Aorta (tissue), 5 donors: ENCODE data around the gene SPCS2. TPM values are rescaled to one million over a fixed set of nuclear protein-coding genes. Genes with fewer than 3 reads are reported as not detected.

Source experiments
- ATAC-seq: fragments of 200-7000 bp; cut with Tn5 transposase; one replicate; pipeline ENCODE4 v1.9.1; 2022; ENCODE audit warnings: moderate library complexity; ENCODE audit not compliant: low FRiP score
- DNase-seq, 2 donors: peaks; one replicate each; pipeline ENCODE4 v3.0.0-alpha.2; 2020
- H3K27ac ChIP-seq, 2 donors: one replicate each; pipeline ENCODE4 v1.5.1; 2013; ENCODE audit warnings: low read length in 2 of 2, mild to moderate bottlenecking in 2 of 2, moderate library complexity in 2 of 2, control low read depth in 1 of 2, inconsistent platforms in 1 of 2, low read depth in 1 of 2
- H3K27me3 ChIP-seq, 2 donors: one replicate each; pipeline ENCODE4 v1.6.1; 2013; ENCODE audit warnings: control low read depth in 1 of 2, low read length in 1 of 2, mild to moderate bottlenecking in 1 of 2, moderate library complexity in 1 of 2; ENCODE audit not compliant: insufficient read depth in 2 of 2, control insufficient read depth in 1 of 2
- H3K36me3 ChIP-seq, 2 donors: one replicate each; pipeline ENCODE4 v1.6.1; 2013; ENCODE audit warnings: control low read depth in 1 of 2, low read length in 1 of 2, mild to moderate bottlenecking in 1 of 2; ENCODE audit not compliant: insufficient read depth in 2 of 2, control insufficient read depth in 1 of 2
- H3K4me1 ChIP-seq, 2 donors: one replicate each; pipeline ENCODE4 v1.6.1; 2013; ENCODE audit warnings: low read length in 2 of 2, control low read depth in 1 of 2, mild to moderate bottlenecking in 1 of 2, moderate library complexity in 1 of 2; ENCODE audit not compliant: insufficient read depth in 2 of 2, control insufficient read depth in 1 of 2
- H3K4me3 ChIP-seq, 2 donors: one replicate each; pipeline ENCODE4 v1.5.1; 2013; ENCODE audit warnings: low read length in 2 of 2, control low read depth in 1 of 2, mild to moderate bottlenecking in 1 of 2
- H3K9me3 ChIP-seq: one replicate; pipeline ENCODE4 v1.6.1; 2013; ENCODE audit warnings: mild to moderate bottlenecking, low read length; ENCODE audit not compliant: control insufficient read depth
- WGBS, 2 donors: extraction: QIAGEN DNeasy Blood & Tissue Kit; methylation state at CpG; one replicate each; pipeline ENCODE4 v1.1.7; 2013; 5-methylcytosine and 5-hydroxymethylcytosine counted together
- intact Hi-C, 2 donors: fragments of 100-400 bp; cut with DNase I; formaldehyde crosslinking; loops; one replicate each; pipeline versions ENCODE4 v1.14.2 to v1.15.0; 2022
- polyA plus RNA-seq, 2 donors: library from polyadenylated mRNA; stranded (reverse); fragments of 200-250 nt; gene quantifications; one replicate each; pipeline ENCODE4 v1.2.3, GENCODE V29; 2013
- total RNA-seq, 2 donors: library from RNA; stranded (reverse); fragmentation: NEBNext Ultra II Directional; extraction: Animal tissue kit (Norgen Biotek cat#: 25700); gene quantifications; one replicate each; pipeline ENCODE4 v1.2.1, GENCODE V29; 2021
- donor health status: healthy with polysubstance abuse.
- donor health status: Bipolar disorder and iron deficiency.
- donor health status: DM: no; HTN: no; CAD: no.
- donor health status: DM: no; HTN: no; CAD: no.
- donor health status: DM: yes; HTN: yes; CAD: no.

The SPCS2 gene
- total and polyA plus RNA-seq, 4 donors, result 78.1 to 134 (median 123) TPM

DNA sequence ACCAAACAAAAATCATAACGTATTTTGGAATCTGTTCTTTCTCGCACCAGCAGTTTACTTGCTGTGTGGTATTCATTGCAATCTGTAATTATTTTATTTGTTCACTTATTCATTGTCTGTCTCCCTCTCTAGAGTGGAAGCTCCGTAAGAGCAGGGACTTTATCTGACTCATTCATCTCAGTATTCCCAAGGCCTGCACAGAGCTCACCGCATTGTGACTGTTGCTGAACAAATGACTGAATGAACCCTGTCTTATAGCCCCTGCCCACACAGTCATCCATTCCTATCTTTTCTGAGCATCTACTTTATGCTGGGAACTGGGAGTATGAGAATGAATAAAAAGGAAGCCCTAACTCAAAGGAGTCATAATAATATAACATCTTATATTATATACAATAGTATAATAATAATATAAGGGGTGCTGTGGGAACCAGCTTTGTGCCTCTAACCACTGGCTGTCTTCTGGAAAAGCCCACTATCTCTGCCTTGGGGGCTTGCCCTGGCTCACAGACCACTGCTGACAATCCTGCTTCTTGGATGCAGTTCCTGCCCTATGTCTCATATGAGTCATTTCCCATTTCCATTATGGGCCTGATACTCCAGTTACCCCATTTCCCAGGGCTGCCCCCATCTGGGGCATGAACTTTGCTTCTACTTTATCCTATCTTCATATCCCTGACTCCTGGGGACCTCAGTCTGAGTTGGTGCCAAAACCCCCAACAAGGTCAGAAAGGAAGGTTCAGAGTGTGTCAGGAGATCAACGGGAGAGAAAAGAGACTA lies 11.2 kb upstream of the SPCS2 start:
- WGBS, 2 donors, result 92 to 95% methylated on average over 5 of the region's 5 CpGs
- Histone ChIP-seq H3K9me3 (no peaks in the 10 kb centered on the region), H3K27ac (no peak overlapping the region), H3K27me3 (no peaks in the 10 kb centered on the region), H3K36me3 (peaks cover 4% of the 10 kb centered on the region in 2 donors), H3K4me3 (no peak overlapping the region), H3K4me1 (no peaks in the 10 kb centered on the region)
- DNase-seq, result no peak
- no peak for ATAC-seq
- intact Hi-C loops, result no loop called here

DNA sequence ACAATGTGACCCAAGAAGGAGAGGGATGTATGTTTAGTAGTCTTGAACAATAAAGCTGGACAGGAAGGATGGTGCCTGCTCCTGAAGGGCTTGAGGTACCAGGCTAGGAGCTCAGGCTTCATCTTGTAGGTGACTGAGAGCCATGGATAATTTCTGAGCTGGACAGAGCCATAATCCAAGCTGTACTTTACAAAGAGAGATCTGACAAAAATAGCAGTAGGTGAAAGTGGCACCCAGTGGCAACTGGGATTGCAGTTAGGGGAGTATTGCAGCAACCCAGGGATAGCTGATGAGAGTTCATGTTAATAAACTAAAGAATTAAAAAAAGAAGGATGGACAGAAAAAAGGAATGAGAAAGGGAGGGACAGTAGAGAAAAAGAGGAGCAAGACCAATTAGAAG lies 7.6 kb upstream of the SPCS2 start:
- Histone ChIP-seq H3K36me3 (peaks cover 0 to 2% of the 10 kb centered on the region in 2 donors), H3K27me3 (no peaks in the 10 kb centered on the region), H3K9me3 (no peaks in the 10 kb centered on the region), H3K27ac (no peak overlapping the region), H3K4me1 (no peaks in the 10 kb centered on the region), H3K4me3 (no peak overlapping the region)
- intact Hi-C loops, result no loop called here
- DNase-seq, result no peak
- ATAC-seq, result no peak

DNA sequence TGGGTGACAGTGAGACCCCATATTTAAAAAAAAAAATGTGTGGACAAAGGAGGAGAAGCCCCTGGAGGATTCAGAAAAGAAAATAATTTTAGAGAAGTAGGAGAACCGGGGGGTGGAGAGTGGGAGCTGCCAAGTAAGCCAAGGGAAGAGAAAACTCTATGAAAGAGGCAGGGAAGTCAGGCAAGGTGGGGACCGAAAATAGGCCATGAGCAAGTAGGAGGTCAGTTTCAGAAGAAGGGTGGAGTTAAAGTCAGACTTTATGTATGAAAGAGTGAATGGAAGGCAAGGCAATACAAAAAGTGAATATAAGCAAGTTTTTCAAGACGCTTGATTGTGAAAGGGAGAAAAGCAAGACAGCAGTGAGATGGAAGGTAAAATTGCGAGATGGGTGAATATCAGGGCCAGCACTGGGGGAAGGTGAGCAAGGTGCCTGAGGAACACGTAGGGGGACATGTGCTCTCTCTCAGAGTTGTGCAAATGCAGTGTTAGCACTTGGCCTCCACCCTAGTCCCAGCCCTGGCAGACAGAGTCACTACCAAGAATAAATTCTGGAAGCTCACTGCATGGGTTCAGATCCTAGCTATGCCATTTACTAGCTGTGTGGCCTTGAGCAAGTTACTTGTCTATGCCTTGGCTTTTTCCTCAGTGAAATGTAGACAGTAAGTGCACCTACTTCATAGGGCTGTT lies 6.8 kb upstream of the SPCS2 start:
- ATAC-seq, result no peak
- 84 to 86% methylated on average over 5 of the region's 5 CpGs for WGBS, 2 donors
- no peak overlapping the region for H3K27ac ChIP-seq
- peaks cover 0 to 2% of the 10 kb centered on the region in 2 donors for H3K36me3 ChIP-seq
- H3K4me3 ChIP-seq, result no peak overlapping the region
- no peak for DNase-seq
- no peaks in the 10 kb centered on the region for H3K27me3 ChIP-seq
- H3K4me1 ChIP-seq, result no peaks in the 10 kb centered on the region
- no peaks in the 10 kb centered on the region for H3K9me3 ChIP-seq
- intact Hi-C loops, result no loop called here

DNA sequence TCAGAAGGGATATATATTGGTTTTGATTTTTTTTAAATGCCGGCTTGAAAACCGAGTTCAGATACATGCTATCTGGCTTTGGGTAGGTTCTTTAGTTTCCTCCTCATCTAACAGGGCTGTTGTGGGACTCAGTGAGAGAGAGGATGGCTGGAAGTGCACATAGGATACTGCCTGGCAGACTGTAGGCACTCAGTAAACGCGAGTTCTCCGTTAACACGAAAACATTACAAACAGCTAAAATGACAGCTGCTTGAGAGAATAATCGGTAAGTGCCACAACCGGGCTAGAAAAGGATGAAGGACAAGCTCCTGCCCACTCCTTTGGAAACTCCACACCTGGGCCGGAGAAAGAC lies 544 bp upstream of the SPCS2 start:
- ATAC-seq, result peak; percentile 52
- Histone ChIP-seq H3K27ac (peak overlapping the region in 1 of 2 donors; percentile 66), H3K36me3 (no peaks in the 10 kb centered on the region), H3K4me1 (peaks cover 4% of the 10 kb centered on the region in 2 donors), H3K9me3 (no peaks in the 10 kb centered on the region), H3K4me3 (peak overlapping the region; percentile 86), H3K27me3 (no peaks in the 10 kb centered on the region)
- no peak for DNase-seq
- 0% methylated on average over 9 of the region's 9 CpGs for WGBS, 2 donors
- intact Hi-C loops, result loop anchor here in 1 of 2 donors (2.0 kb wide), 1 partner anchor 40 kb away; the partner anchor contains the start of gene NEU3

DNA sequence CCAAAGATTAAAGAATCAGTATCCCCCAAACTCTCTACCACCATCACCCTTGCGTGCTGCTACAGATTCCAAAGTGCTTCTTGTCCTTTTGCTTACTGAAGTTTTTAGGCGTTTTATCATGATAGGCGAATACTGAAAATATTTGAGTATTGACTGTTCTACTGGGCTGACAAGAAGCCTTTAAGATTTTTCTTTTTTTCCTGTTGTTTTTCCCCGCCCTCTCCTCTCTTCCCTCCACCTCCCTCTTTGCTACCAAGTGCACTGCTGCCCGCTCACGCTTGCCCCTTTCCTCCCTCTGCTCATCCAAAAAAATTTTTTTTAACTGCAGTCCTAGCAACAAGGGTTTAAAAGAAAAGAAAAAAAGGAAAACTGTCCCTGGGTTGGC lies 679 bp downstream of the SPCS2 start:
- H3K4me1 ChIP-seq, result peaks cover 4% of the 10 kb centered on the region in 2 donors
- H3K27me3 ChIP-seq, result no peaks in the 10 kb centered on the region
- H3K27ac ChIP-seq, result peak overlapping the region; percentile 6 to 49
- 1% methylated on average over 6 of the region's 6 CpGs for WGBS, 2 donors
- no peak for DNase-seq
- peak overlapping the region; percentile 96 to 98 for H3K4me3 ChIP-seq
- no peak for ATAC-seq
- H3K36me3 ChIP-seq, result no peaks in the 10 kb centered on the region
- no peaks in the 10 kb centered on the region for H3K9me3 ChIP-seq
- intact Hi-C loops, result loop anchor here in 1 of 2 donors (2.0 kb wide), 1 partner anchor 39 kb away; the partner anchor contains the start of gene NEU3

DNA sequence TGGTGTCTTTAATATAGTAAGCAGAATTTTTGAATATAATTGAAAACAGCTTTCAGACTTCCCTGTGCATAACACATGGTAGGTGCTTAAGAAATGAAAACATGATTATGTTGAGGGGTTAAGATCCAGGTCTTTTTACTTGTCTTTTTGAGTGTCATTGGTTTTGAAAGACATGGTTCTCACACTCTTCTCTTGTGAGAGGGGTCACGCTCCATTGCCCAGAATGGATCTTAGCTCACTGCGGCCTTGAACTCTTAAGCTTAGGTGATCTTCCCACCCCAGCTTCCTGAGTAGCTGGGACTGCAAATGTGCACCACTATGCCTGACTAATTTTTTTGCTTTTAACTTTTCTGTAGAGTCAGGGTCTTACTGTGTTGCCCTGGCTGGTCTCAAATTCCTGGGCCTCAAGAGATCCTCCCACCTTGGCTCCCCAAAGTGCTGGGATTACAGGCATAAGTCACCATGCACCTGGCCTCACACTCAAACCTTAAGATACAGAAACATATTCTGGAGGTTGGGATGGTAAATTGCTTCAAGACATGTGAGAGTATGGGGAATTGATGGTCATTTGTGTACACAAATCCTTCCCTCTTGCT lies 1.4 kb downstream of the SPCS2 start:
- H3K9me3 ChIP-seq, result no peaks in the 10 kb centered on the region
- DNase-seq, result no peak
- H3K36me3 ChIP-seq, result no peaks in the 10 kb centered on the region
- peaks cover 4% of the 10 kb centered on the region in 2 donors for H3K4me1 ChIP-seq
- 67% methylated on average over 2 of the region's 2 CpGs for WGBS, 2 donors
- no peaks in the 10 kb centered on the region for H3K27me3 ChIP-seq
- ATAC-seq, result no peak
- no peak overlapping the region for H3K27ac ChIP-seq
- intact Hi-C loops, result no loop called here
- H3K4me3 ChIP-seq, result peak overlapping the region; percentile 96 to 98

DNA sequence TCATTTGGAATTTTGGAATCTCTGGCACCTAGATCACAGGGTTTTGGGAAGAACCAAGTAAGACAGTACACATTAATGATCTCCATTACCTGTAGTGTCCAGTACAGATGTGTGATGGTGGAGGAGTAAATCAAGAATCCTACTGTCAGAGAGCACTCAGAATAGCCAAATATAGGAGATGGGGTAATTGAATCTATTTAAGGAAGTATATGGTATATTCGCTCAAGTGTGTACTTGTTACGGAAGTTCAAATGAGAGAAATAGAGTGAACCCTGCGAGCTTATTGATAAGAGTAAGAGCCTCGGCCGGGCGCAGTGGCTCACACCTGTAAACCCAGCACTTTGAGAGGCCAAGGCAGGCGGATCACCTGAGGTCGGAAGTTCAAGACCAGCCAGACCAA lies 2.2 kb downstream of the SPCS2 start:
- 93 to 96% methylated on average over 8 of the region's 8 CpGs for WGBS, 2 donors
- no peaks in the 10 kb centered on the region for H3K27me3 ChIP-seq
- DNase-seq (no peak), ATAC-seq (no peak)
- intact Hi-C loops, result no loop called here
- no peak overlapping the region for H3K27ac ChIP-seq
- H3K4me3 ChIP-seq, result no peak overlapping the region
- no peaks in the 10 kb centered on the region for H3K36me3 ChIP-seq
- no peaks in the 10 kb centered on the region for H3K9me3 ChIP-seq
- peaks cover 4 to 6% of the 10 kb centered on the region in 2 donors for H3K4me1 ChIP-seq

DNA sequence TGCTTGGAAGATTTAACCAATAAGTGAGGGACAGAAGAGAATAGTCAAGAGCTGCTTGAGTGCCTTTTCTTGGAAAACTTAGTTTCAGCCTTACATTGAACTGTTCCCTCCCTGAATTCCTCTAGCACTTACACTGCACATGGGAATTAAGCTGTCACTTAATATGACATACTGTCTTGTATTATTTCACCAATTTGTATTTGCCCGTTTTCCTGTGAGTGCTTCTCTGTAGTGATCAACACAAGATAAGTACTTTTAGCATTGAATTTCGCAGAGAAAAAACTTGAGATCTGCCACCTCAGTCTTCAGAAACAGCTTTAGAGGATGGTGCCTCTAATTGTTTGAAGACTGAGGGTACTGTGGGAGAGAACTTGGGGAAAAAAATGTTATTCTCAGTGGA lies 3.7 kb downstream of the SPCS2 start:
- no peak for DNase-seq
- 57 to 60% methylated on average over 2 of the region's 2 CpGs for WGBS, 2 donors
- no peak overlapping the region for H3K4me3 ChIP-seq
- no peaks in the 10 kb centered on the region for H3K27me3 ChIP-seq
- H3K9me3 ChIP-seq, result no peaks in the 10 kb centered on the region
- intact Hi-C loops, result no loop called here
- H3K4me1 ChIP-seq, result peaks cover 6 to 8% of the 10 kb centered on the region in 2 donors
- H3K36me3 ChIP-seq, result no peaks in the 10 kb centered on the region
- no peak overlapping the region for H3K27ac ChIP-seq
- no peak for ATAC-seq
